ENCODE results near the gene TNK1.

- TF ChIP-seq CTCF (IDR thresholded peaks at IDR 0.05; ENCODE audit: insufficient read depth, low read length) (no peak), POLR2AphosphoS5 (IDR thresholded peaks at IDR 0.05; ENCODE audit: low read depth) (no peak), SPI1 (IDR thresholded peaks at IDR 0.05; ENCODE audit: borderline replicate concordance, low read depth) (no peak)
Measured at GRCh38 chr17:7403727-7403976, 22.8 kb downstream of the TNK1 start.

Data from HL-60 (cell line).